22Rv1 (cell line): ENCODE results near the gene S100P.

Source experiments
- H3K27ac ChIP-seq: fragments of 450-650 bp; 2 replicates; pipeline ENCODE4 v1.5.1; 2017
- ZFX ChIP-seq: fragments of 450-650 bp; IDR thresholded peaks from 2 replicates; pipeline ENCODE4 v1.6.1; 2017; ENCODE audit warnings: antibody characterized with exemption, borderline replicate concordance
- TF ChIP-seq, protein P1 (sequence below): fragments of 450-650 bp; IDR thresholded peaks from 2 replicates; pipeline ENCODE4 v1.5.1; 2017; ENCODE audit warnings: mild to moderate bottlenecking

S100P gene

DNA sequence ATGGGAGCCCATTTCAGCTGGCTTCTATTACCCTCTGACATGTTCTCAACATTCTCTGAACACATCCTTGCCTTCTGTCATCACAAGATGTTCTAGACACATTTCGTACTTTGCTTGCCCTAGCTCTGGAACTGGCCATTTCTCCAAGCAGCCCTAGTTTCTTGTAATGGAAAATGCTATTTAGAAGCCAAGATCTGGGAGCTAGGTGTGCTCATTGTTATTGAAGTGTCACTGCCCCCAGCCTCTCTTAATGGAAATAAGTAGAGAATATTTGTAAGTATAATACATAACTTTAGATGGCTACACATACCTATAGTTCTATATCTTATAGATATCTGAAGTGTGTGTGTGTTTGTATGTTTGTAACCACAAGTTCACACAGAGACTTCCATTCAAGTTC lies 9.1 kb downstream of the S100P start:
- H3K27ac ChIP-seq = no peak overlapping the region
- no peak for TF ChIP-seq ZFX
- TF ChIP-seq, protein P1, sequence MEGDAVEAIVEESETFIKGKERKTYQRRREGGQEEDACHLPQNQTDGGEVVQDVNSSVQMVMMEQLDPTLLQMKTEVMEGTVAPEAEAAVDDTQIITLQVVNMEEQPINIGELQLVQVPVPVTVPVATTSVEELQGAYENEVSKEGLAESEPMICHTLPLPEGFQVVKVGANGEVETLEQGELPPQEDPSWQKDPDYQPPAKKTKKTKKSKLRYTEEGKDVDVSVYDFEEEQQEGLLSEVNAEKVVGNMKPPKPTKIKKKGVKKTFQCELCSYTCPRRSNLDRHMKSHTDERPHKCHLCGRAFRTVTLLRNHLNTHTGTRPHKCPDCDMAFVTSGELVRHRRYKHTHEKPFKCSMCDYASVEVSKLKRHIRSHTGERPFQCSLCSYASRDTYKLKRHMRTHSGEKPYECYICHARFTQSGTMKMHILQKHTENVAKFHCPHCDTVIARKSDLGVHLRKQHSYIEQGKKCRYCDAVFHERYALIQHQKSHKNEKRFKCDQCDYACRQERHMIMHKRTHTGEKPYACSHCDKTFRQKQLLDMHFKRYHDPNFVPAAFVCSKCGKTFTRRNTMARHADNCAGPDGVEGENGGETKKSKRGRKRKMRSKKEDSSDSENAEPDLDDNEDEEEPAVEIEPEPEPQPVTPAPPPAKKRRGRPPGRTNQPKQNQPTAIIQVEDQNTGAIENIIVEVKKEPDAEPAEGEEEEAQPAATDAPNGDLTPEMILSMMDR = no peak

DNA sequence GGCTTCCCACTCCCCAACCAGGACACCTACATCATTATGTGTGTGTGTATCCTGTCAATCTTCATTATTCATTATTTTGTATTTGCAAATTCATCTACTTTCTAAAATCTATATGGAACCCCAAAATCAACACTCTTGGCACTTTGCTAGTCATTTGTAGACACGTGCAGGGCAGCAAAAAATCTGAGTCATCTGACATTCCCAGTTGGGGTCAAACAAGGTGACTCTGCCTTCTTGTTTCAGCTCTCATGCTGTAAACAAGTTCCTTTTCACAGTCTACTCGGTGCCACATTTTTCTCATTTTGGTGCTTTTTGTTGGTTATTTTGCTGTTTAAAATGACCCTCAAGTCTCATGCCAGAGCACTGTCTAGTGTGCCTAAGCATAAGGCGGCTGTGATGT lies 10.1 kb downstream of the S100P start:
- peak overlapping the region; percentile 70 for H3K27ac ChIP-seq
- TF ChIP-seq, protein P1 = no peak
- no peak for TF ChIP-seq ZFX

DNA sequence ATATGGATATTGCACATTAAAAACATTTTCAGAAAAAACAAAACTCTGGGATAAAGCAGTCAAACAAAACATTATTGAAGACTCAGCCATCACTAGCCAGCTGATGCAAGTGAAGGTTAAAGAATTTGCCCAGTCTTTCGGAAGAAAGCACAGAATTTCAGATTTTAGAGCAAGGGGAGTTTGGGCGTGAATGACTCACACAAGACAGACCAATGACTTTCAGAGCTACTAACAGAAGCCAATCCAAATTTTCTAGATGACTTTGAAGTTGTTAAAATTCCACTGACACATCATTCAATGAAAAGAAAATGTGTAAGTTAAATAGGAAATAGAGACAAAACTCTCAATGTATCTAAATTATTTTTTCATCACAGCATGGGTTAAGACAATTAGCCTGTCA lies 12.0 kb downstream of the S100P start:
- H3K27ac ChIP-seq = peak overlapping the region; percentile 70
- TF ChIP-seq, protein P1 = no peak
- no peak for TF ChIP-seq ZFX

DNA sequence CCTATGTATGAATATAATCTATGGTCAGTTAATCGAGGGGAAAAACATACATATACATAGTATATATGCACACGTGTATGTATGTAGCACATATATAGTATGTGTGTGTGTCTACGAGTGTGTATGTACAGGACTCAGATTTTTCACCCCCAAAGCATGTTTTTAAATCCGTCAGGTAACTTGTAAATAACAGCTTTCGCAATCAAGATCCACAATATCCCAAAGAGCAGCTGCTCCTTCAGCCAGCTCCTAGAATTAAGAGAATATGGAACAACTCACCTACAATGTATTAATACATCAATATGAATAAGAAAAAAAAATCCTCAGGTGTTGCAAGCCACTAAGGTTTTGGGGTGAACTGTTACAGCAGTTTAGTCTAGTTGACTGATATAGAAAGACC lies 12.5 kb downstream of the S100P start:
- TF ChIP-seq, protein P1 = no peak
- TF ChIP-seq ZFX = no peak
- no peak overlapping the region for H3K27ac ChIP-seq

DNA sequence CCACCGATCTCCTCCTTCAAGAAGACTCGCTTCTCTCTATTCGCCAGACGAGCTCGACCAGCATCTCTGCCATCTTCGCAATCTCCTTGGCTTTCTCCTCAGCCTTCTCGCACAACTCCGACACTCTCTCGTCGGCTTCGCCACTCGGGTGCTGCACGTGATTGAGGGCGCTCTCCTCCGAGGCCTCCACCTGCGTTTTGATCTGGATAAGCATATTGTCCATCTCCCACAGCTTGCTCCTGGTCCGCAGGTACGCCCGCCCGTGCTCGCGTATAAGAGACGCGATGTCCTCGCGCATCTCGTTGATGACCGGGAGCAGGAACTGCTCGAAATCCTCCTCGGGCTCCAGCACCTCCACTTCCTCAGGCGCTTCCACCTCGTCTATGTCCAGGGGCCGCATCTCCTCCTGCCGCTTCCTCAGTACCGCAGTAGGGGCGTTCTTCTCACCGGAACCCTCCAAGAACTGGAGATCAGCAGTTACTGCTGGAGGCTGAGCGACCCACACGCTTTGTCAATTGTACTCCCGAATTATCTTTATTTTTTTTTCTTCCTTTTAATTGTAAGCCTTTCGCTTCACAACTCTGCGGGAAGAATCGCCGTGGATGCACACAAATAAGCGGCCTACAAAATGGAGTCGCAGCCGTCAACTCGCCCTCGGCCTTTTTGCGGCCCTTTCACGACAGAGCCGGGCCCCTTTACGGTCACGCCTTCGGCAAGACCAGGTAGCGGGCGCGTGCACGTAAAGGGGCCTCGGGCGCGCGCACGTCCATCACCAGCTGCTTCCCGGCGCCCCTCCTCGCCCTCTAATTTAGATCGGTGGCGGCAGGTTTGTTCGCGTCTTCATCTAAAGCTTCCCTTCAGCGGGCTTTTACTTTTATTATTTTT lies 15.8 kb downstream of the S100P start, which contains the start of gene MRFAP1L1:
TSS of gene MRFAP1L1 (minus strand) at position 636 of the 885 bp plus-strand sequence. CDS start at position 400, 236 bp downstream.
- peak within 1 kb of the TSS; percentile 85 for H3K27ac ChIP-seq
- TF ChIP-seq, protein P1 = 0 out of 2 replicates have a peak, but pooled peaks have one; percentile 7
- TF ChIP-seq ZFX = no peak

DNA sequence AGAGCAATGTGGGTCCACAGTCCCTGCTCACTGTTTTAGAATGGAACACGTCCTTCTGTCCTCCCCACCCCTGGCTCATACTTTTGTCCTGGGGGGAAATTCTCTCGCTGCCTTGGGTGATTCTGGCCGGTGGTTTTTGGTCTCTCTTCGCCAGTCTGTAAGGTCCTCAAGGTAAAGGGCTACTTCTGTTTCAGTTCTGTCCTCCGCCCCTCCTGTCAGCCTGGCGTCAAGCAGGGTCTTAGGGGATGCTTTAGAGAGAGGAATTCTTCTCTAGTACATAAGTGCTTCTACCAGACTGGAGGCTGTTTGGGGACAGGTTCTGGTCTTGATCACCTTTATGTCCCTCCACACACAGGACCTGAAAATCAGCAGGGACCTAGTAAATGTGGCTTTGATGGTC lies 16.6 kb downstream of the S100P start:
- H3K27ac ChIP-seq = peak overlapping the region; percentile 85

More for the DNA sequence above, 16.6 kb downstream of the S100P start:
- no peak for TF ChIP-seq ZFX
- TF ChIP-seq, protein P1 = no peak
